ENCODE results near the gene NBAS.
A peak's percentile ranks its signal among the peaks of the same experiment; 100 is the strongest.

The NBAS gene

GRCh38 chr2:15260835-15261234 lies 300.3 kb downstream of the NBAS start:
- Histone ChIP-seq H3K27ac (ENCODE audit: extremely low read depth, low read depth, low read length) (no peak overlapping the region; the same call in 1 of the 2 replicates), H3K4me3 (ENCODE audit: low read depth, low read length) (no peak overlapping the region), H3K9me3 (ENCODE audit: control insufficient read depth, insufficient read depth, low read depth, low read length) (no peaks in the 10 kb centered on the region), H3K36me3 (ENCODE audit: control insufficient read depth in 2 of 2, insufficient read depth in 1 of 2, low read length in 2 of 2) (no peaks in the 10 kb centered on the region), H3K4me1 (ENCODE audit: control insufficient read depth, insufficient read depth, low read length) (peaks cover 24% of the 10 kb centered on the region)
- CTCF ChIA-PET, result no interaction called here
- POLR2A ChIA-PET, result interaction anchor here (0.8 kb wide), 1 partner anchor 17 kb away, joined by 3 read pairs; no protein-coding TSS in a partner anchor
- TF ChIP-seq ZNF704 (tag by site-specific recombination; IDR thresholded peaks at IDR 0.05), result no peak
- TF ChIP-seq PRDM4 (tag by site-specific recombination; IDR thresholded peaks at IDR 0.05), result 0 out of 2 replicates have a peak, but pooled peaks have one; percentile 27
- TF ChIP-seq ZNF76 (tag by site-specific recombination; IDR thresholded peaks at IDR 0.05; ENCODE audit: borderline replicate concordance, low read depth), result no peak
- no peak for TF ChIP-seq ZNF518A (tag by site-specific recombination; conservative IDR thresholded peaks at IDR 0.05; ENCODE audit: low read depth)
- TF ChIP-seq PRDM10 (tag by site-specific recombination; IDR thresholded peaks at IDR 0.05), result no peak
- 0 out of 2 replicates have a peak, but pooled peaks have one; percentile 56 for TF ChIP-seq ZBTB44 (tag by site-specific recombination; IDR thresholded peaks at IDR 0.05)
- TF ChIP-seq FEZF1 (tag by site-specific recombination; IDR thresholded peaks at IDR 0.05), result peak; percentile 82
- 0 out of 2 replicates have a peak, but pooled peaks have one; percentile 34 for TF ChIP-seq WT1 (tag by site-specific recombination; IDR thresholded peaks at IDR 0.05)
- TF ChIP-seq ZBTB6 (tag by site-specific recombination; IDR thresholded peaks at IDR 0.05), result no peak
- TF ChIP-seq ZNF184 (tag by site-specific recombination; IDR thresholded peaks at IDR 0.05), result no peak
- TF ChIP-seq GLIS1 (tag by site-specific recombination; IDR thresholded peaks at IDR 0.05), result peak; percentile 94
- TF ChIP-seq SP7 (tag by site-specific recombination; IDR thresholded peaks at IDR 0.05), result peak; percentile 83
- TF ChIP-seq PRDM6 (tag by site-specific recombination; IDR thresholded peaks at IDR 0.05), result peak; percentile 79
- no peak for TF ChIP-seq ZNF624 (tag by site-specific recombination; IDR thresholded peaks at IDR 0.05)
- TF ChIP-seq SCRT2 (tag by site-specific recombination; IDR thresholded peaks at IDR 0.05), result peak; percentile 39; the same call in 1 of the 2 replicates
- TF ChIP-seq ZNF792 (tag by site-specific recombination; IDR thresholded peaks at IDR 0.05), result no peak
- no peak for TF ChIP-seq KLF1 (tag by site-specific recombination; IDR thresholded peaks at IDR 0.05)
- peak; percentile 75 for TF ChIP-seq OSR2 (tag by site-specific recombination; IDR thresholded peaks at IDR 0.05)
- peak; percentile 27 for TF ChIP-seq ZIC2 (tag by site-specific recombination; IDR thresholded peaks at IDR 0.05)
- 0 out of 2 replicates have a peak, but pooled peaks have one; percentile 37 for TF ChIP-seq ZNF843 (tag by site-specific recombination; IDR thresholded peaks at IDR 0.05)
